ENCODE data around the gene POLR2I. TPM values are rescaled to one million over a fixed set of nuclear protein-coding genes. Genes with fewer than 3 reads are reported as not detected.

The POLR2I gene
- total and polyA plus RNA-seq, 2 donors (not counting 3 experiments of a cell fraction or from before 2014, with no cell fraction given), result 53.0 to 64.8 TPM

DNA sequence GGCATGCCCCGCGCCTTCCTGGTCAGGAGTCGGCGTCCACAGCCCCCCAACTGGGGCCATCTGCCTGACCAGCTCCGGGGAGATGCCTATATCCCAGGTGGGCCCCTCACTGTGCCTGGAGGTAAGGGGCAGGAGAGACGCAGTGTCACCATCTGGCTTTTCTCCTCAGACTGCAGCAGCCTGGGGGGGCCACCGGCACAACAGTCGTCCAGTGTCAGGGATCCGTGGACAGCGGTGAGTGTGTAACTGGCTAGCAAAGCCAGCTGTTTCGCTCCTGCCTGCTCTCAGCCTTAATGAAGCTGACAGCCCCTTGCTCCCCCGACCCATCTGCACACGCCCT lies 3.5 kb downstream of the POLR2I start:
- no peak overlapping the region for H3K4me2 ChIP-seq (ENCODE audit: insufficient read depth, low read length)
- dilution Hi-C loops (cut with MboI; ENCODE audit: extremely low pct_ligation_motif_present, low sequenced_read_pairs) (no loop called here), intact Hi-C loops (cut with micrococcal nuclease) (no loop called here)
- H4K20me1 ChIP-seq (replicated peaks; ENCODE audit: control insufficient read depth, extremely low read depth, insufficient read depth, low read length), result no peaks in the 10 kb centered on the region
- H2AFZ ChIP-seq (ENCODE audit: low read depth, low read length), result no peak overlapping the region
- BruUV-seq (replicated peaks), result no TSS peak
- H3K79me2 ChIP-seq (ENCODE audit: control insufficient read depth, insufficient read depth, low read length), result peaks cover 8% of the 10 kb centered on the region
- no peaks in the 10 kb centered on the region for H3K36me3 ChIP-seq (ENCODE audit: control insufficient read depth in 2 of 2, extremely low read depth in 1 of 2, insufficient read depth in 2 of 2, low read length in 2 of 2)
- CTCF ChIA-PET, result no interaction called here
- DNase-seq (ENCODE audit: low read depth, low spot score) (no peak), FAIRE-seq (no peak)
- H3K4me3 ChIP-seq (replicated peaks in 1 of 3; ENCODE audit: insufficient read depth in 1 of 3, low read depth in 1 of 3, low read length in 3 of 3), result no peak overlapping the region
- H3K9me3 ChIP-seq (replicated peaks; ENCODE audit: control insufficient read depth, insufficient read depth, low read length), result no peaks in the 10 kb centered on the region
- no peaks in the 10 kb centered on the region for H3K9me1 ChIP-seq (replicated peaks; ENCODE audit: control insufficient read depth, extremely low read depth, insufficient read depth, low read length)
- POLR2A ChIA-PET, result no interaction called here
- H3K27me3 ChIP-seq (ENCODE audit: control insufficient read depth in 2 of 2, insufficient read depth in 2 of 2, low read length in 2 of 2), result no peaks in the 10 kb centered on the region
- no peak overlapping the region for H3K9ac ChIP-seq (replicated peaks; ENCODE audit: extremely low read depth, insufficient read depth, low read length)
- H3K27ac ChIP-seq (ENCODE audit: insufficient read depth, low read depth, low read length), result no peak overlapping the region
- H3K4me1 ChIP-seq (ENCODE audit: control insufficient read depth, extremely low read depth, insufficient read depth, low read length), result peaks cover 13% of the 10 kb centered on the region
- no peak for TF ChIP-seq GATA2 (IDR thresholded peaks at IDR 0.05; ENCODE audit: insufficient read depth, insufficient read length, low read depth, low read length)
- TF ChIP-seq, protein P1, sequence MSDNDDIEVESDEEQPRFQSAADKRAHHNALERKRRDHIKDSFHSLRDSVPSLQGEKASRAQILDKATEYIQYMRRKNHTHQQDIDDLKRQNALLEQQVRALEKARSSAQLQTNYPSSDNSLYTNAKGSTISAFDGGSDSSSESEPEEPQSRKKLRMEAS (IDR thresholded peaks at IDR 0.05; ENCODE audit: insufficient read depth, insufficient read length), result no peak
- TF ChIP-seq MYC (IDR thresholded peaks at IDR 0.05; ENCODE audit: low read depth, low read length), result no peak

DNA sequence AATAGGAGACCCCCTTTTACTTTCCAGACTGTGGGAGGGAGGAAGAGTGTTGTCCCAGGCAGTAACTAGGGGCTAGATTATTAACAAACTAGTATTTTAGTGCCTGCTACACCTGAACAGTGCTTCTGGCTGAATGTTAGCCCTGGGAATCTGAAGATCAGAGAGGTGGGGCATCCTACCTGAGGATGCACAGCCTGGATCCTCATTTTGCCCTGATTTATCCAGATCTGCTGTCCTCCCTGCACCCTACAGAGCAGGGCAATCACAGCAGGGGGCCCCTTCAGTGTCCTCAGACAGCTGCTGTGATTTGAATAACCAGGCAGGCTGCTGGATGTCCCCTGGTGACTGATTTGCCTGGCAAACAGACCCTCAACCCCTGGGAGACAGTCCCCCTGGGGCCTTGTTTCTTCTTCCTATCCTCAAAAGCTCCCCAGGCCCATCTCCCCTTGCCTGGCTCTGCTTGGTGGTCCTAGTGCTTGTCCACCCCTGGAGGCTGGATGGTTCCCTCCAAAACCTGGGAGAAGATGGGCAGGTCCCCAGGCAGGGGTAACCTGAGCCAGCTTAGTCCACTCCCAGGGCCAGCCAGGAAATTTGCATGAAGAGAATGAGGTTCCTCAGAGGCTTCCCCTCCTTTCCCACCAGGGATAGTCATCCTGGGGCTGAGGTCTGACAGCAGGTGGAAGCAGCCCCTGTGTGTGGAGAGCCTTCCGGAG lies 4.0 kb downstream of the POLR2I start, which contains the start of gene OVOL3:
Gene OVOL3, plus strand, starts transcription at position 657 of the 713 bp plus-strand sequence. CDS start 60 bp downstream, outside the sequence.
- intact Hi-C loops (cut with micrococcal nuclease), result no loop called here
- CTCF ChIA-PET, result no interaction called here

More for the DNA sequence above, 4.0 kb downstream of the POLR2I start, which contains the start of gene OVOL3:
- Histone ChIP-seq H3K4me1 (ENCODE audit: control insufficient read depth, extremely low read depth, insufficient read depth, low read length) (peaks cover 10% of the 10 kb centered on the region), H3K9me3 (replicated peaks; ENCODE audit: control insufficient read depth, insufficient read depth, low read length) (no peaks in the 10 kb centered on the region), H3K36me3 (ENCODE audit: control insufficient read depth in 2 of 2, extremely low read depth in 1 of 2, insufficient read depth in 2 of 2, low read length in 2 of 2) (no peaks in the 10 kb centered on the region), H3K9me1 (replicated peaks; ENCODE audit: control insufficient read depth, extremely low read depth, insufficient read depth, low read length) (no peaks in the 10 kb centered on the region), H3K4me3 (replicated peaks in 1 of 3; ENCODE audit: insufficient read depth in 1 of 3, low read depth in 1 of 3, low read length in 3 of 3) (no peak within 1 kb of the TSS), H3K4me2 (ENCODE audit: insufficient read depth, low read length) (no peak within 1 kb of the TSS), H3K27ac (ENCODE audit: insufficient read depth, low read depth, low read length) (no peak within 1 kb of the TSS), H3K27me3 (ENCODE audit: control insufficient read depth in 2 of 2, insufficient read depth in 2 of 2, low read length in 2 of 2) (no peaks in the 10 kb centered on the region), H2AFZ (ENCODE audit: low read depth, low read length) (no peak within 1 kb of the TSS), H3K9ac (replicated peaks; ENCODE audit: extremely low read depth, insufficient read depth, low read length) (no peak within 1 kb of the TSS), H4K20me1 (replicated peaks; ENCODE audit: control insufficient read depth, extremely low read depth, insufficient read depth, low read length) (no peaks in the 10 kb centered on the region), H3K79me2 (ENCODE audit: control insufficient read depth, insufficient read depth, low read length) (peaks cover 6% of the 10 kb centered on the region)
- POLR2A ChIA-PET, result no interaction called here
- BruUV-seq (replicated peaks), result no TSS peak
- DNase-seq (ENCODE audit: low read depth, low spot score) (no peak), FAIRE-seq (no peak)
- dilution Hi-C loops (cut with MboI; ENCODE audit: extremely low pct_ligation_motif_present, low sequenced_read_pairs), result no loop called here
- TF ChIP-seq EZH2 (IDR thresholded peaks at IDR 0.05; ENCODE audit: borderline replicate concordance, low read depth, low read length, severe bottlenecking) (no peak), GATA2 (IDR thresholded peaks at IDR 0.05; ENCODE audit: insufficient read depth, insufficient read length, low read depth, low read length) (no peak), MYC (IDR thresholded peaks at IDR 0.05; ENCODE audit: low read depth, low read length) (no peak), POLR2AphosphoS5 (IDR thresholded peaks at IDR 0.05; ENCODE audit: insufficient read depth, low read depth, low read length) (no peak), POLR2A (IDR thresholded peaks at IDR 0.05; ENCODE audit: low read depth, low read length) (no peak), JUN (IDR thresholded peaks at IDR 0.05; ENCODE audit: borderline replicate concordance, insufficient read depth, insufficient read length, low read depth) (no peak), FOS (IDR thresholded peaks at IDR 0.05; ENCODE audit: borderline replicate concordance, insufficient read depth, low read length) (no peak)
- TF ChIP-seq, protein P1 (IDR thresholded peaks at IDR 0.05; ENCODE audit: insufficient read depth, insufficient read length), result no peak
- TF ChIP-seq, protein P2, sequence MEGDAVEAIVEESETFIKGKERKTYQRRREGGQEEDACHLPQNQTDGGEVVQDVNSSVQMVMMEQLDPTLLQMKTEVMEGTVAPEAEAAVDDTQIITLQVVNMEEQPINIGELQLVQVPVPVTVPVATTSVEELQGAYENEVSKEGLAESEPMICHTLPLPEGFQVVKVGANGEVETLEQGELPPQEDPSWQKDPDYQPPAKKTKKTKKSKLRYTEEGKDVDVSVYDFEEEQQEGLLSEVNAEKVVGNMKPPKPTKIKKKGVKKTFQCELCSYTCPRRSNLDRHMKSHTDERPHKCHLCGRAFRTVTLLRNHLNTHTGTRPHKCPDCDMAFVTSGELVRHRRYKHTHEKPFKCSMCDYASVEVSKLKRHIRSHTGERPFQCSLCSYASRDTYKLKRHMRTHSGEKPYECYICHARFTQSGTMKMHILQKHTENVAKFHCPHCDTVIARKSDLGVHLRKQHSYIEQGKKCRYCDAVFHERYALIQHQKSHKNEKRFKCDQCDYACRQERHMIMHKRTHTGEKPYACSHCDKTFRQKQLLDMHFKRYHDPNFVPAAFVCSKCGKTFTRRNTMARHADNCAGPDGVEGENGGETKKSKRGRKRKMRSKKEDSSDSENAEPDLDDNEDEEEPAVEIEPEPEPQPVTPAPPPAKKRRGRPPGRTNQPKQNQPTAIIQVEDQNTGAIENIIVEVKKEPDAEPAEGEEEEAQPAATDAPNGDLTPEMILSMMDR (IDR thresholded peaks at IDR 0.05; ENCODE audit: extremely low read depth in 1 of 2, insufficient read depth in 1 of 2, low read depth in 1 of 2, low read length in 2 of 2), result no peak
